Urinary bladder (tissue), 4 donors: ENCODE results near the gene KCTD3. TPM values are rescaled to one million over a fixed set of nuclear protein-coding genes. Genes with fewer than 3 reads are reported as not detected.

ENCODE experiments used
- DNase-seq: peaks from one replicate; pipeline ENCODE4 v3.0.0-alpha.2; 2015; ENCODE audit errors: extremely low spot score
- H3K27ac ChIP-seq: one replicate; pipeline ENCODE4 v1.5.1; 2013; ENCODE audit warnings: low read depth, mild to moderate bottlenecking, moderate library complexity
- H3K36me3 ChIP-seq: one replicate; pipeline ENCODE4 v1.6.1; 2013; ENCODE audit warnings: mild to moderate bottlenecking, moderate library complexity; ENCODE audit not compliant: insufficient read depth
- H3K4me1 ChIP-seq: one replicate; pipeline ENCODE4 v1.6.1; 2013; ENCODE audit warnings: mild to moderate bottlenecking, moderate library complexity; ENCODE audit not compliant: insufficient read depth
- H3K4me3 ChIP-seq: one replicate; pipeline ENCODE4 v1.5.1; 2013; ENCODE audit warnings: low read depth, low read length
- WGBS: extraction: QIAGEN DNeasy Blood & Tissue Kit; methylation state at CpG from one replicate; pipeline ENCODE4 v1.1.7; 2013; 5-methylcytosine and 5-hydroxymethylcytosine counted together
- polyA plus RNA-seq: library from polyadenylated mRNA; stranded (reverse); fragments of 200-250 nt; gene quantifications from one replicate; pipeline ENCODE4 v1.2.3, GENCODE V29; 2013
- total RNA-seq: library from RNA; depleted of rRNA; stranded (reverse); fragments of >200 nt; gene quantifications from one replicate; pipeline ENCODE4 v1.2.3, GENCODE V29; 2014
- donor health status: healthy with polysubstance abuse.
- donor health status: healthy.

Gene KCTD3
- 93.6 TPM for total RNA-seq
- polyA plus RNA-seq = 37.8 TPM

- 6% methylated on average over 44 of the region's 44 CpGs for WGBS
- no peak for DNase-seq
Observed at GRCh38 chr1:215566556-215567490, at the start of gene KCTD3. Gene KCTD3, plus strand, starts transcription at chr1:215567304. Its CDS starts 382 bp downstream, at chr1:215567686.

GRCh38 chr1:215517441-215517891, 49.6 kb upstream of the KCTD3 start:
- no peak for DNase-seq
- no peak overlapping the region for H3K4me3 ChIP-seq
- 44% methylated on average over 4 of the region's 4 CpGs for WGBS

More at GRCh38 chr1:215566556-215567490, at the start of gene KCTD3:
- Histone ChIP-seq H3K4me1 (no peaks in the 10 kb centered on the region), H3K27ac (peak within 1 kb of the TSS; percentile 97), H3K4me3 (peak within 1 kb of the TSS; percentile 88), H3K36me3 (no peaks in the 10 kb centered on the region)

GRCh38 chr1:215518594-215518993, 48.5 kb upstream of the KCTD3 start:
- Histone ChIP-seq H3K27ac (no peak overlapping the region), H3K36me3 (no peaks in the 10 kb centered on the region), H3K4me1 (no peaks in the 10 kb centered on the region), H3K4me3 (no peak overlapping the region)
- no peak for DNase-seq
- WGBS = 68% methylated on average over 2 of the region's 2 CpGs

More at GRCh38 chr1:215517441-215517891, 49.6 kb upstream of the KCTD3 start:
- H3K36me3 ChIP-seq = no peaks in the 10 kb centered on the region
- H3K4me1 ChIP-seq = no peaks in the 10 kb centered on the region
- no peak overlapping the region for H3K27ac ChIP-seq

DNA sequence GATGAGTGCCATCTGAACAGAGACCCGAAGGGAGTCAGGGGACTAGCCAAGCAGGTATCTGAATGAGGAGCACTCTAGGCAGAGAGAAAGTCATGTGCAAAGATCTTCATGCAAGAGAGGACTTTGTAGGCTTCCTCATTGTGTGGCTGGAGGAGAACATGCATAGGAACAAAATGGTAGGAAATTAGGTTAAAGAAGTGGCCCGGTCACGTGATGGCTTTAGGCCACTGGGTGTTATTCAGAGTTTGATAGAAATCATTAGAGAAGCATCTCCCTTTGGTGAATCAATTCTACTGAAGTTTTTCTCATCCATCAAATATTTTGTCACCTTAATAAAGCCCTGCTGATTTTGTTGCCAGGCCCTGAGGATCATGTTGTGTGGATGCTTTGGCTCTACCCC, 45.8 kb upstream of the KCTD3 start:
- DNase-seq = no peak
- Histone ChIP-seq H3K36me3 (no peaks in the 10 kb centered on the region), H3K4me3 (no peak overlapping the region), H3K27ac (no peak overlapping the region), H3K4me1 (no peaks in the 10 kb centered on the region)
- 92% methylated on average over 3 of the region's 3 CpGs for WGBS

DNA sequence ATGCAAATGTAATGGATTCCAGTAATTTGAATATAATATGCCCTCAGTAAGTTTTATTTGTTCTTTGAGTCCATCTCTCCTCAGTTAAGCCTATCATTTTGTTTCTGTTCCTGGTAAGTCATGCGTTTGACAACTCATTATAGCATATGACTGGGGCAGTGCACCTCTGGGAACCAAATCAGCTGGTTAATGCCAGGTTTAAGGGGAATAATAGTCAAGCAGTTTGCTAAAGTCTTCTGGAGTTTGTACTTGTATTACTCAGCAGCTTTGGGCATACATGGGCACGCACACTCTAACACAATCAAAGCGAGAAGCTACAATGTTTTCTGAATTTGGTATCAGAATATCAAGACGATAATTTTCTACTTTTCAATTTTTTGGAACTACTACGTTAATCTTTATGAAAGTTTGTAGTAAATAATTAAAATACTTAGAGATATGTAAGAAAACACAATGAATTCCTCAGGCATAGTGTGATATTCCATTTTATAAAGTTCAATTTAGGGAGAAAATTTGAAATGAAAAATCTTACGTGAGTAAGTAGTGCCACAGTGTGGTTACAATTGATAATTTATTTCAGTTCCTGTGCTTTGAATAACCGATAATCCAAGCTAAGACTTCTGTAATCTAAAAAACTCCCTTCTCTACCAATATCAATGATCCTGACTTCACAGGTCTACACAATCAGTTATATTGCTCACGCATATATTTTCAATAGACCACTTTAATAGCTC, 43.8 kb upstream of the KCTD3 start:
- no peak overlapping the region for H3K27ac ChIP-seq
- no peaks in the 10 kb centered on the region for H3K4me1 ChIP-seq
- H3K4me3 ChIP-seq = no peak overlapping the region
- 60% methylated on average over 8 of the region's 8 CpGs for WGBS
- DNase-seq = no peak
- no peaks in the 10 kb centered on the region for H3K36me3 ChIP-seq

DNA sequence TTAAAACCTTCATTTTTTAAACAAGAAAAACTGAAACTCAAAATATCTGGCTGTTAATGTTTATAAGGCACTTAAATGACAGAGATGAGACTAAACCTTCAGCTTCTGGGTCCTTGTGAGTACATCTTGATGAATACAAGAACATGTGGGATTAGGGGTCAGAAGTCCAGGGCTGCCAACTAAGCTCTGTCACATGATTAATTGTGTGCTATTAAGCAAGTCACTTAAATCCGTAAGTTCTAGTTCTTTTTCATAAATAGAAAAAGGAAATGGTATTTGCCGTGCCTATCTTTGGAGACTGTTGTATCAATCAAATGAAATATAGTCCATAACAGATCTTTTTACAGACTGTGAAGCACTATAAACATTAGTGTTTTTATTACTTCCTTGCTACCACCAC, 43.2 kb upstream of the KCTD3 start:
- H3K27ac ChIP-seq = no peak overlapping the region
- H3K4me3 ChIP-seq = no peak overlapping the region
- no peak for DNase-seq
- no peaks in the 10 kb centered on the region for H3K4me1 ChIP-seq
- 16% methylated on average over 2 of the region's 2 CpGs for WGBS
- H3K36me3 ChIP-seq = no peaks in the 10 kb centered on the region

DNA sequence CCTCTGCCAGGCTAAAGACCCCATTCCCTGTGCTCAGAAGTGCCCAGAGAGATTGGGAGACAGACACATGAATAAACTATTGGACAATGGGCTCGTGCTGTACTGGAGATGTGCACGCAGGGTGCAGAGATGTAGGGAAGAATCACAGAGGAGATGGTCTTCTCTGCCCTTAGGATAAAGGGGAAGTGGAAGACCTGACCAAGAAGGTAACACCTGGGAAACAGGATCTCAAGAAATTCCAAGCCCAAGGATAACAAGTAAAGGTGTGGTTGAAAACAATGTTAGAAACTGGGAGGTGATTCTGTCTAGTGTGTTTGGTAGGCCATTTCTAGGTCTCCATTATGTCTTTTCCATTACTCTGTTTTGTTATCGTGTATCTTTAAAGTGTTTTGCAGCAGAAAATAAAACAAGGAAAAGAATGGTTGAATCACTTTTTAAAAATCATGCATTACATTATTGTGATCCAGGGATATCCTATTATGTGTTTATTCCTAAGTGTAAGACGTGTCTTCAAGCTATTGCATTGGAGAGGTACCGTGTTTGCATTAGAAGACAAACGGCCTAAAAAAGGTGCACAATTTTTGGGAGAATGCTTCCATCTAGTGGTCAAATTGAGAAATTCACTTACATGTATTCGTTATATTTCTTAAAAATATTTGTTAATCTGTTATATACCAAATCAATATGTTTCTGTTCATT, 40.8 kb upstream of the KCTD3 start:
- Histone ChIP-seq H3K4me3 (no peak overlapping the region), H3K4me1 (no peaks in the 10 kb centered on the region), H3K36me3 (no peaks in the 10 kb centered on the region), H3K27ac (no peak overlapping the region)
- DNase-seq = peak; percentile 25
- WGBS = 38% methylated on average over 7 of the region's 7 CpGs

DNA sequence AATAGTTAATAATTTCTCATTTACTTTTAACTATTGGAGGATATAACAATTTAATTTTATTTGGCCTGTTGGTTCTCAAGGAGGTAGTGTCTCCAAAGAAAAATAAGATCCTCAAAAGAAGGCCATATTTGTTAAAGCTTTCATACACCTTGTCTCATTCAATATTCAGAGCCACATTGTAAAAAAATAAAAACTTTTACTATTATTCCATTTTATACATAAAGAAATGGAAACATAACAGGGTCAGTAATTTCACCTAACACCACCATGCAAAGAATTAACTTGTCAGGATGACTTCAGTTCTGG, 40.3 kb upstream of the KCTD3 start:
- DNase-seq = no peak
- no peaks in the 10 kb centered on the region for H3K36me3 ChIP-seq
- no peak overlapping the region for H3K27ac ChIP-seq
- no peak overlapping the region for H3K4me3 ChIP-seq
- no peaks in the 10 kb centered on the region for H3K4me1 ChIP-seq

- no peaks in the 10 kb centered on the region for H3K36me3 ChIP-seq
- DNase-seq = no peak
- H3K4me3 ChIP-seq = no peak overlapping the region
- WGBS = 47% methylated on average over 4 of the region's 4 CpGs
- no peak overlapping the region for H3K27ac ChIP-seq
- H3K4me1 ChIP-seq = no peaks in the 10 kb centered on the region
Observed at GRCh38 chr1:215529111-215529510, 38.0 kb upstream of the KCTD3 start.

DNA sequence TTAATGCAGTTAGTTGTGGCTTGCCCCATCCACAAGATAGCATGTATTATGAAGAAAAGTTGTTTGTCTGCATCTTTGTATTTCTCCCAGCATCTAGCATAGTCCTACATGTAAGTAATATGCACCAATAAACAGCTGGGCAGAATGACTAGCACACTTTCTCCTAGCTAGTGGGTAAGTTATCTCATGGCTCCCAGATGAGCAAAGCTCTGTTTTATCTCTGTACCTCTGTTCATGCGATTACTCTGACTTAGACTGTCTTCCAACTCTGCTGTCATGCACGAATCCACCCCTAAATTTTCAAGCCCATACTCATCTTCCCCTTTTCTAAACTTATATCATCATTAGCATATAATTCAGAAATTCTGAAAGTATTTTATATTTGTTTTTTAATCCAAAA, 37.5 kb upstream of the KCTD3 start:
- 56% methylated on average over 2 of the region's 2 CpGs for WGBS
- no peak overlapping the region for H3K27ac ChIP-seq
- H3K4me1 ChIP-seq = no peaks in the 10 kb centered on the region
- no peak overlapping the region for H3K4me3 ChIP-seq
- no peak for DNase-seq
- no peaks in the 10 kb centered on the region for H3K36me3 ChIP-seq

- H3K4me3 ChIP-seq = no peak overlapping the region
- no peaks in the 10 kb centered on the region for H3K36me3 ChIP-seq
- DNase-seq = no peak
- no peaks in the 10 kb centered on the region for H3K4me1 ChIP-seq
- no peak overlapping the region for H3K27ac ChIP-seq
- WGBS = 84% methylated on average over 5 of the region's 5 CpGs
Observed at GRCh38 chr1:215530401-215530984, 36.6 kb upstream of the KCTD3 start.

- Histone ChIP-seq H3K4me3 (no peak overlapping the region), H3K27ac (no peak overlapping the region), H3K4me1 (no peaks in the 10 kb centered on the region), H3K36me3 (no peaks in the 10 kb centered on the region)
- WGBS = 44% methylated on average over 5 of the region's 5 CpGs
- no peak for DNase-seq
Observed at GRCh38 chr1:215539803-215540570, 27.1 kb upstream of the KCTD3 start.

DNA sequence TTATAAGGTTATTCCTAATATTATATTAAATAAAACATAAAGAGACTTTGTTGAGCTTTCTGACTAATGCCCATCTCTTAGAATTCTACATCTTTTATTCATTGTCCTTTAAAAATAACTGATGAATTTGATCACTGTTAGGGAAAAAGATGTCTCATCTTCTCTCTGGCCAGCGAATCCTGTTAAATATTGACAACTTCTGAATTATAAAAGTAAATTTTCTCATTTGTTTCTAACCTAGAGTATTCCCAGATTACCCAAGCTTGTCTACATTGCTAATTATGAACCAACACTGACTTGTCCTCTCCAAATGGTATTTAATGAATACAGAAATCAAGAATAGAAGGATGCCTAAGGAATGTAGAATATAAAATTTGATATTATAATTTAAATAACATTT, 24.8 kb upstream of the KCTD3 start:
- WGBS = 77% methylated on average over 1 of the region's 1 CpG
- DNase-seq = no peak
- no peak overlapping the region for H3K4me3 ChIP-seq
- H3K36me3 ChIP-seq = no peaks in the 10 kb centered on the region
- no peaks in the 10 kb centered on the region for H3K4me1 ChIP-seq
- no peak overlapping the region for H3K27ac ChIP-seq
